Measurements from ENCODE around the gene CCDC126.
"Not testable (repeated sequence)": the region's sequence is repeated elsewhere in the genome, so short reads cannot be mapped to it uniquely, and the experiment has no call there.

The CCDC126 gene

GRCh38 chr7:23653942-23654341 lies 56.8 kb downstream of the CCDC126 start:
- Mint-ChIP-seq H3K27me3 (peaks cover 14% of the 10 kb centered on the region), H3K4me1 (no peaks in the 10 kb centered on the region), H3K9me3 (peaks cover 23% of the 10 kb centered on the region), H3K27ac (ENCODE audit: low read depth) (no peak overlapping the region), H3K4me3 (no peak overlapping the region), H3K36me3 (ENCODE audit: insufficient read depth) (no peaks in the 10 kb centered on the region)
- ATAC-seq (replicated peaks; ENCODE audit: extremely low read depth, poor library complexity, severe bottlenecking), result no peak
- DNase-seq (ENCODE audit: low spot score in 2 of 2), result no peak

- no peak for ATAC-seq (replicated peaks; ENCODE audit: extremely low read depth, poor library complexity, severe bottlenecking)
- H3K4me3 Mint-ChIP-seq, result no peak overlapping the region
- H3K4me1 Mint-ChIP-seq, result no peaks in the 10 kb centered on the region
- H3K9me3 Mint-ChIP-seq, result peaks cover 25% of the 10 kb centered on the region
- H3K36me3 Mint-ChIP-seq (ENCODE audit: insufficient read depth), result no peaks in the 10 kb centered on the region
- no peak overlapping the region for H3K27ac Mint-ChIP-seq (ENCODE audit: low read depth)
- H3K27me3 Mint-ChIP-seq, result peaks cover 14% of the 10 kb centered on the region
- no peak for DNase-seq (ENCODE audit: low spot score in 2 of 2)
Observed at GRCh38 chr7:23654508-23654907, 57.3 kb downstream of the CCDC126 start.

DNA sequence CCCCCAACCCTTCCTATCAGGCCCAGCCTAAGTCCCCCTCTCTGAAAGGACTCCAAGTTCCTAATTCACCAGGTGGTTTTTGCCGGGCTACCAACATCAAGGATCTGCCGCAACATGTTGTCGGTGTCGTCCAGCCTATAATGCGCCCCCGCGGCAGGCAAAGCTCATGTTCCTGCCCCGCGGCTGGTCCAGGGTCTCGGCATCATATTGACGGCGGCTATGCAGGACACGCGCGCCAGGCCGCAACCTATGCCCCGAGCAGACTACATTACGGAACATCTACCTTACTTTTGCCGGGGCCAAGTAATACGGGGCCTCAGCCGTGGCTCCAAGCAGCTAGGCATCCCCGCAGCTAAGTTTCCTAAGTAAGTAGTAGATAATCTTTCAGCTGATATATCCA lies 58.3 kb downstream of the CCDC126 start:
- ATAC-seq (replicated peaks; ENCODE audit: extremely low read depth, poor library complexity, severe bottlenecking) (no peak), DNase-seq (ENCODE audit: low spot score in 2 of 2) (no peak)
- H3K4me3 Mint-ChIP-seq, result no peak overlapping the region
- peaks cover 25% of the 10 kb centered on the region for H3K9me3 Mint-ChIP-seq
- H3K27me3 Mint-ChIP-seq, result peaks cover 14% of the 10 kb centered on the region
- no peaks in the 10 kb centered on the region for H3K4me1 Mint-ChIP-seq
- H3K27ac Mint-ChIP-seq (ENCODE audit: low read depth), result no peak overlapping the region
- no peaks in the 10 kb centered on the region for H3K36me3 Mint-ChIP-seq (ENCODE audit: insufficient read depth)

DNA sequence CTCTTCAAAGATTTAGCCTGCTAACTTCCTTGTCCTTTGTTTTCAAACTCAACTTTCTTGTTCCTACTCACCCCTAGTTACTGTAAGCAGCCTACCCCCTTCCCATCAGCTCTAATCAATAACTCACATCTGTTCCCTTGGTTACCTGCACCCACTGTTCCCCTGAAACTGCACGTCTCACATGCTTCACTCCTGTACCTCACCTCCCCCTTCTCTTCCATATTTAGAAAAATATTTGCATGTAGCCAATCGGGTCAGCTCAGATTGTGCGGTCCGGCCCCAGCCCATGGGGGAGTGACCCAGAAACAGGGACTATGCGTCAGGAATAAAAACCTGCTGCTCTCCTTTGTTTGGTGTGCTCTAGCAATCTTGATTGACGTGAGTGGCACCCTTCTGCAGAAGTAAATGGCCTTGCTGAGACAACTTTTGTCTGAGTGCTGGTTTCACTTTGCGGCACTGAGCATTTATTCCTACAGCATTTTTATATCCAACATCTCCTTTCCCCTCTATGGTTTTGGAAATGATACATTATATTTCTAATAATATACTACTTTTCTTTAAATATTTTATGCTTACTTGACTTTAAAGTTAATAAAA lies 61.7 kb downstream of the CCDC126 start:
- Mint-ChIP-seq H3K4me1 (no peaks in the 10 kb centered on the region), H3K27me3 (peaks cover 14% of the 10 kb centered on the region), H3K36me3 (ENCODE audit: insufficient read depth) (no peaks in the 10 kb centered on the region), H3K4me3 (no peak overlapping the region), H3K27ac (ENCODE audit: low read depth) (no peak overlapping the region), H3K9me3 (peaks cover 19% of the 10 kb centered on the region)
- no peak for DNase-seq (ENCODE audit: low spot score in 2 of 2)
- no peak for ATAC-seq (replicated peaks; ENCODE audit: extremely low read depth, poor library complexity, severe bottlenecking)

DNA sequence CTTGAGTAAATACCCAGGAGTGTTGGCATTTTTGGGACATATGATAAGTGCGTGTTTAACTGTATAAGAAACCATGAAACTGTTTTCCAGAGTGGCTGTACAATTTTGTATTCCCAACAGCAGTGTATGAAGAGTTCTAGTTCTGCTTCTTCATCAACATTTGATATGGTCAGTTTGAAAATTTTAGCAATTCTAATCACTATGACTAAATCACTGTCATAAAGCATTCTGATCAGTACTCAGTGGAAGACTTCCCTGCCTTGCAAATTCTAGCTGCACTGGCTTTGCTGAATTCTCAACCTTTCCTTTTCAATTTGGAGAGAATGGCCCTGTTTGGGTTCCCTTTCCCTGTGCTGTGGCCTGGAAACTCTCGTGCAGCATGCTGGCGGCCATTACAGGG lies 64.2 kb downstream of the CCDC126 start:
- no peaks in the 10 kb centered on the region for H3K4me1 Mint-ChIP-seq
- no peak overlapping the region for H3K4me3 Mint-ChIP-seq
- no peak for DNase-seq (ENCODE audit: low spot score in 2 of 2)
- ATAC-seq (replicated peaks; ENCODE audit: extremely low read depth, poor library complexity, severe bottlenecking), result no peak
- no peaks in the 10 kb centered on the region for H3K36me3 Mint-ChIP-seq (ENCODE audit: insufficient read depth)
- H3K27ac Mint-ChIP-seq (ENCODE audit: low read depth), result no peak overlapping the region
- peaks cover 12% of the 10 kb centered on the region for H3K27me3 Mint-ChIP-seq
- peaks cover 7% of the 10 kb centered on the region for H3K9me3 Mint-ChIP-seq

DNA sequence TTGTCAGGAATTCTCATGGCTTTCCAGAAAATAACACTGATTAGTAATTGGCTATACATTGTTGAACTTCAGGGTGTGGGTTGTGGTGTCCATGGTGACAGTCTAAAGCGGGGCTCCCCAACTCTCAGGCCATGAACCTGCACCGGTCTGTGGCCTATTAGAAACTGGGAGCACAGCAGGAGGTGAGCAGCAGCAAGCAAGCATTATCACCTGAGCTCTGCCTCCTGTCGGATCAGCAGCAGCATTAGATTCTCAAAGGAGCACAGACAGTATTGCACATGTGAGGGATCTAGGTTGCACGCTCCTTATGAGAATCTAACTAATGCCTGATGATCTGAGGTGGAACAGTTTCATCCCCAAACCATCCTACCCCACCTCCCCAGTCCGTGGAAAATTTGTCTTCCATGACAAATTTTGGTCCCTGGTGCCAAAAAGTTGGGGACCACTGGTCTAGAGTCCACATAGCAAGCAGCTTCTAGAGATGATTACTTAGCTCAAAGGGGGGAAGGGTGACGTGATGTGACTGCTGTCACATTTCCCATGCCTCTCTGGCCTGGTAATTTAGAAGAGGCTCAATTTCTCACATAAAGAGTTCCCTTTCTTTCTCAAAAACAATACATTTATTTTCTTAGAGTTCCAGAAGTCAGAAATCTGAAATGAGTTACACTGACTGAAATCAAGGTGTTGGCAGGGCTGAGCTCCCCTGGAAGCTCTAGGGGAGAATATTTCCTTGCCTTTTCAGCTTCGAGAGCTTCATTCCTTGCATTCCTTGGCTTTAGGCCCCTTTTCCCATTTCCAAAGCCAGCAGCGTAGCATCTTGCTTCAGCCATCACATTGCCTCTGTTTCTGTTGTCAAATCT lies 65.2 kb downstream of the CCDC126 start:
- peaks cover 7% of the 10 kb centered on the region for H3K9me3 Mint-ChIP-seq
- H3K27me3 Mint-ChIP-seq, result peaks cover 3% of the 10 kb centered on the region
- no peak overlapping the region for H3K4me3 Mint-ChIP-seq
- DNase-seq (ENCODE audit: low spot score in 2 of 2) (no peak), ATAC-seq (replicated peaks; ENCODE audit: extremely low read depth, poor library complexity, severe bottlenecking) (no peak)
- H3K27ac Mint-ChIP-seq (ENCODE audit: low read depth), result no peak overlapping the region
- H3K4me1 Mint-ChIP-seq, result no peaks in the 10 kb centered on the region
- no peaks in the 10 kb centered on the region for H3K36me3 Mint-ChIP-seq (ENCODE audit: insufficient read depth)

- ATAC-seq (replicated peaks; ENCODE audit: extremely low read depth, poor library complexity, severe bottlenecking), result no peak
- H3K9me3 Mint-ChIP-seq, result peaks cover 7% of the 10 kb centered on the region
- no peak overlapping the region for H3K4me3 Mint-ChIP-seq
- no peaks in the 10 kb centered on the region for H3K27me3 Mint-ChIP-seq
- no peaks in the 10 kb centered on the region for H3K36me3 Mint-ChIP-seq (ENCODE audit: insufficient read depth)
- H3K4me1 Mint-ChIP-seq, result no peaks in the 10 kb centered on the region
- no peak overlapping the region for H3K27ac Mint-ChIP-seq (ENCODE audit: low read depth)
- DNase-seq (ENCODE audit: low spot score in 2 of 2), result no peak
Observed at GRCh38 chr7:23662984-23663313, 65.8 kb downstream of the CCDC126 start.

- Mint-ChIP-seq H3K36me3 (ENCODE audit: insufficient read depth) (no peaks in the 10 kb centered on the region), H3K4me1 (no peaks in the 10 kb centered on the region), H3K27ac (ENCODE audit: low read depth) (no peak overlapping the region), H3K27me3 (no peaks in the 10 kb centered on the region), H3K9me3 (no peaks in the 10 kb centered on the region), H3K4me3 (no peak overlapping the region)
- no peak for DNase-seq (ENCODE audit: low spot score in 2 of 2)
- no peak for ATAC-seq (replicated peaks; ENCODE audit: extremely low read depth, poor library complexity, severe bottlenecking)
Observed at GRCh38 chr7:23664122-23664521, 66.9 kb downstream of the CCDC126 start.

- peaks cover 18% of the 10 kb centered on the region for H3K27me3 Mint-ChIP-seq
Observed at GRCh38 chr7:23672033-23672432, 74.9 kb downstream of the CCDC126 start.

GRCh38 chr7:23679898-23680413 lies 82.8 kb downstream of the CCDC126 start, which contains the start of gene FAM221A:
FAM221A (plus strand) TSS chr7:23680199; CDS start chr7:23680219, 20 bp downstream.
- H3K36me3 Mint-ChIP-seq (ENCODE audit: insufficient read depth), result peaks cover 7% of the 10 kb centered on the region
- DNase-seq (ENCODE audit: low spot score in 2 of 2) (peak; percentile 49 to 51), ATAC-seq (replicated peaks; ENCODE audit: extremely low read depth, poor library complexity, severe bottlenecking) (peak; percentile 95)
- peak within 1 kb of the TSS; percentile 44 for H3K27ac Mint-ChIP-seq (ENCODE audit: low read depth)
- H3K4me1 Mint-ChIP-seq, result no peaks in the 10 kb centered on the region
- H3K27me3 Mint-ChIP-seq, result no peaks in the 10 kb centered on the region
- H3K9me3 Mint-ChIP-seq, result no peaks in the 10 kb centered on the region
- peak within 1 kb of the TSS; percentile 87 for H3K4me3 Mint-ChIP-seq

More at GRCh38 chr7:23672033-23672432, 74.9 kb downstream of the CCDC126 start:
- H3K36me3 Mint-ChIP-seq (ENCODE audit: insufficient read depth), result no peaks in the 10 kb centered on the region
- H3K4me3 Mint-ChIP-seq, result no peak overlapping the region
- no peaks in the 10 kb centered on the region for H3K9me3 Mint-ChIP-seq
- H3K4me1 Mint-ChIP-seq, result no peaks in the 10 kb centered on the region
- DNase-seq (ENCODE audit: low spot score in 2 of 2) (no peak), ATAC-seq (replicated peaks; ENCODE audit: extremely low read depth, poor library complexity, severe bottlenecking) (no peak)
- H3K27ac Mint-ChIP-seq (ENCODE audit: low read depth), result no peak overlapping the region

- H3K4me1 Mint-ChIP-seq, result no peaks in the 10 kb centered on the region
- peak; percentile 38 for ATAC-seq (replicated peaks; ENCODE audit: extremely low read depth, poor library complexity, severe bottlenecking)
- DNase-seq (ENCODE audit: low spot score in 2 of 2), result no peak
- H3K27me3 Mint-ChIP-seq, result no peaks in the 10 kb centered on the region
- H3K4me3 Mint-ChIP-seq, result peak overlapping the region; percentile 87
- peaks cover 7% of the 10 kb centered on the region for H3K36me3 Mint-ChIP-seq (ENCODE audit: insufficient read depth)
- H3K27ac Mint-ChIP-seq (ENCODE audit: low read depth), result peak overlapping the region; percentile 44
- no peaks in the 10 kb centered on the region for H3K9me3 Mint-ChIP-seq
Observed at GRCh38 chr7:23680414-23681405, 83.5 kb downstream of the CCDC126 start.

DNA sequence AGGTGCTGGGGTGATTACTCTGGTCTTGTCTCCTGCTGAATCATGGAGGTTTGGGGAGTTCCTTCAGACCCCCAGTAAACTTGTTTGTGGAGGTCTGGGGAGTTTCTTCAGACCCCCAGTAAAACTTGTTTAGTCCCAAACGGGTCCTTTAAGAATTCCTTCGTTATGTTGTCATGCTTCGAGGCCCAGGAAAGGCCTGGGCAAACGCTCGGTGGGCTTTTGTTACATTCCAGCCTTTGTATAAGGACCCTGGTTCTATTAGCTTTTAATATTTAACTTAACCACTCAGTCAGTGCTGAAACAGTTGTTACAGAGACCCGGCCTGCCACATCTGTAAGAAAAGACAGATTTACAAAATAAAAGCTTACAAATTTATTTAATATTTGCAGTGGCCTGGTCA lies 86.9 kb downstream of the CCDC126 start:
- DNase-seq (ENCODE audit: low spot score in 2 of 2); ATAC-seq (replicated peaks; ENCODE audit: extremely low read depth, poor library complexity, severe bottlenecking); H3K27ac Mint-ChIP-seq (ENCODE audit: low read depth); H3K9me3 Mint-ChIP-seq; H3K4me1 Mint-ChIP-seq; H3K4me3 Mint-ChIP-seq; H3K36me3 Mint-ChIP-seq (ENCODE audit: insufficient read depth); H3K27me3 Mint-ChIP-seq: not testable (repeated sequence)
